OCI-LY3 (cell line): Measurements from ENCODE around the gene TLE5.
"Not testable (repeated sequence)": the region's sequence is repeated elsewhere in the genome, so short reads cannot be mapped to it uniquely, and the experiment has no call there.

Experiments
- H2AFZ ChIP-seq: fragments of 200-600, 300-600 bp; shearing (Covaris generic); 2 replicates; pipeline ENCODE4 v1.6.0; 2014; ENCODE audit warnings: antibody characterized with exemption, low read depth, low read length
- H3K27ac ChIP-seq: fragments of 200-600, 300-600 bp; sonication (generic); 2 replicates; pipeline ENCODE4 v1.5.1; 2014; ENCODE audit warnings: mild to moderate bottlenecking, low read length, moderate library complexity, mixed read lengths
- H3K27me3 ChIP-seq: fragments of 200-600, 300-600 bp; sonication (generic); 2 replicates; pipeline ENCODE4 v1.6.1; 2014; ENCODE audit warnings: low read depth, low read length, mixed read lengths
- H3K36me3 ChIP-seq: fragments of 200-600, 300-600 bp; sonication (generic); replicated peaks from 2 replicates; pipeline ENCODE3; 2014; ENCODE audit warnings: low read depth, low read length, mixed read lengths
- H3K4me1 ChIP-seq: fragments of 300-600, 200-600 bp; sonication (generic); 2 replicates; pipeline ENCODE4 v1.6.1; 2014; ENCODE audit warnings: low read length, mixed read lengths
- H3K4me2 ChIP-seq: fragments of 200-600, 300-600 bp; sonication (generic); 2 replicates; pipeline ENCODE4 v1.6.1; 2014; ENCODE audit warnings: low read length, mixed read lengths
- H3K4me3 ChIP-seq: fragments of 300-600, 200-600 bp; sonication (generic); 2 replicates; pipeline ENCODE4 v1.5.1; 2014; ENCODE audit warnings: antibody characterized with exemption, mild to moderate bottlenecking, low read length, moderate library complexity
- H3K79me2 ChIP-seq: fragments of 300-600, 200-600 bp; shearing (Covaris generic); 2 replicates; pipeline ENCODE4 v1.6.1; 2014; ENCODE audit warnings: mild to moderate bottlenecking, low read length, mixed read lengths
- H3K9ac ChIP-seq: fragments of 300-600, 200-600 bp; shearing (Covaris generic); 2 replicates; pipeline ENCODE4 v1.6.0; 2014; ENCODE audit warnings: mild to moderate bottlenecking, low read length, moderate library complexity
- H3K9me3 ChIP-seq: fragments of 200-600, 300-600 bp; shearing (Covaris generic); 2 replicates; pipeline ENCODE4 v1.6.1; 2014; ENCODE audit warnings: low read length, mixed read lengths; ENCODE audit not compliant: insufficient read depth
- H4K20me1 ChIP-seq: fragments of 200-600, 300-600 bp; sonication (generic); 2 replicates; pipeline ENCODE4 v1.6.1; 2016; ENCODE audit warnings: low read length, mixed read lengths; ENCODE audit not compliant: insufficient read depth
- EZH2phosphoT487 ChIP-seq: fragments of 200-600 bp; shearing (Covaris generic); IDR thresholded peaks from 2 replicates; pipeline ENCODE4 v1.6.1; 2018; ENCODE audit warnings: antibody characterized with exemption, mixed run types, low read depth
- TF ChIP-seq, protein P1 (sequence below): fragments of 200-600, 300-600 bp; sonication (generic); IDR thresholded peaks from 2 replicates; pipeline ENCODE4 v1.5.1; 2014; ENCODE audit warnings: antibody characterized with exemption, low read length, low read depth

TLE5 gene

DNA sequence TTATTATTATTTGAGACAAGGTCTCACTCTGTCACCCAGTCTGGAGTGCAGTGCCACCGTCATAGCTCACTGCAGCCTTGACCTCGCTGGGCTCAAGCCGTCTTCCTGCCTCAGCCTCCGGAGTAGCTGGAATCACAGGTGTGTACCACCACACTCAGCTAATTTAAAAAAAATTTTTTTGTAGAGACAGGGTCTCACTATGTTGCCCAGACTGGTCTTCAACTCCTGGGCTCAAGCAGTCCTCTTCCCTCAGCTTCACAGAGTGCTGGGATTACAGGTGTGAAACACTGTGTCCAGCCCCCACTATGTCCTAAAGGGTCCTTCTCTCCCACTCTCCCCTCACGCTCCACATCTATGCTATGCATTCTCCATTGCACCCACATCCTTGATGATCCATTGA, 24.1 kb downstream of the TLE5 start:
- H3K27me3 ChIP-seq = no peaks in the 10 kb centered on the region
- no peaks in the 10 kb centered on the region for H3K9me3 ChIP-seq
- no peak overlapping the region for H2AFZ ChIP-seq
- H3K4me2 ChIP-seq = no peak overlapping the region
- peaks cover 10% of the 10 kb centered on the region; the same call in 1 of the 2 replicates for H3K4me1 ChIP-seq
- H4K20me1 ChIP-seq = no peaks in the 10 kb centered on the region
- H3K27ac ChIP-seq = no peak overlapping the region
- H3K4me3 ChIP-seq = no peak overlapping the region
- H3K9ac ChIP-seq = no peak overlapping the region
- TF ChIP-seq, protein P1, sequence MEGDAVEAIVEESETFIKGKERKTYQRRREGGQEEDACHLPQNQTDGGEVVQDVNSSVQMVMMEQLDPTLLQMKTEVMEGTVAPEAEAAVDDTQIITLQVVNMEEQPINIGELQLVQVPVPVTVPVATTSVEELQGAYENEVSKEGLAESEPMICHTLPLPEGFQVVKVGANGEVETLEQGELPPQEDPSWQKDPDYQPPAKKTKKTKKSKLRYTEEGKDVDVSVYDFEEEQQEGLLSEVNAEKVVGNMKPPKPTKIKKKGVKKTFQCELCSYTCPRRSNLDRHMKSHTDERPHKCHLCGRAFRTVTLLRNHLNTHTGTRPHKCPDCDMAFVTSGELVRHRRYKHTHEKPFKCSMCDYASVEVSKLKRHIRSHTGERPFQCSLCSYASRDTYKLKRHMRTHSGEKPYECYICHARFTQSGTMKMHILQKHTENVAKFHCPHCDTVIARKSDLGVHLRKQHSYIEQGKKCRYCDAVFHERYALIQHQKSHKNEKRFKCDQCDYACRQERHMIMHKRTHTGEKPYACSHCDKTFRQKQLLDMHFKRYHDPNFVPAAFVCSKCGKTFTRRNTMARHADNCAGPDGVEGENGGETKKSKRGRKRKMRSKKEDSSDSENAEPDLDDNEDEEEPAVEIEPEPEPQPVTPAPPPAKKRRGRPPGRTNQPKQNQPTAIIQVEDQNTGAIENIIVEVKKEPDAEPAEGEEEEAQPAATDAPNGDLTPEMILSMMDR = no peak
- TF ChIP-seq EZH2phosphoT487 = no peak
- H3K36me3 ChIP-seq = no peaks in the 10 kb centered on the region
- no peaks in the 10 kb centered on the region for H3K79me2 ChIP-seq

DNA sequence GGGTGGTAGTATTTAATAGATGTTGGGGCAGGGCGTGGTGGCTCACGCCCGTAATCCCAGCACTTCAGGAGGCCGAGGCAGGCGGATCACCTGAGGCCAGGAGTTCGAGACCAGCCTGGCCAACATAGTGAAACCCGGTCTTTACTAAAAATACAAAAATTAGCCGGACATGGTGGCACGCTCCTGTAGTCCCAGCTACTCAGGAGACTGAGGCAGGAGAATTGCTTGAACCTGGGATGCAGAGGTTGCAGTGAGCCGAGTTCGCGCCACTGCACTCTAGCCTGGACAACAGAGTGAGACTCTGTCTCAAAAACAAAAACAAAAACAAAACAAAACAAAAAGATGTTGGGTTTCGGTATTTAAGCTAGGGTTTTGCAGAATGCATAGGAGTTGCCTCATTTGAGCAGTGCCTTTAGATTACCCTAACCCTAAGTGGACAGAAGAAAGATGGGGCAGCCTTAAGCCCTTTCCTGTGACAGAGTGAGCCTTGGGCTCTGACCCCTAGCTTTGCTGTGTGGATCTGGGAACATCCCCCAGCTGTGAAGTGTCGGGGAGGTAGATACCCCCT, 25.2 kb downstream of the TLE5 start:
- not testable (repeated sequence) for H3K9me3 ChIP-seq, H2AFZ ChIP-seq, H3K79me2 ChIP-seq, H3K36me3 ChIP-seq, H4K20me1 ChIP-seq, H3K27ac ChIP-seq, H3K4me1 ChIP-seq, H3K27me3 ChIP-seq
- H3K9ac ChIP-seq = peak overlapping the region; percentile 80; the same call in 1 of the 2 replicates
- peak overlapping the region; percentile 89 for H3K4me2 ChIP-seq
- peak overlapping the region; percentile 86 for H3K4me3 ChIP-seq

DNA sequence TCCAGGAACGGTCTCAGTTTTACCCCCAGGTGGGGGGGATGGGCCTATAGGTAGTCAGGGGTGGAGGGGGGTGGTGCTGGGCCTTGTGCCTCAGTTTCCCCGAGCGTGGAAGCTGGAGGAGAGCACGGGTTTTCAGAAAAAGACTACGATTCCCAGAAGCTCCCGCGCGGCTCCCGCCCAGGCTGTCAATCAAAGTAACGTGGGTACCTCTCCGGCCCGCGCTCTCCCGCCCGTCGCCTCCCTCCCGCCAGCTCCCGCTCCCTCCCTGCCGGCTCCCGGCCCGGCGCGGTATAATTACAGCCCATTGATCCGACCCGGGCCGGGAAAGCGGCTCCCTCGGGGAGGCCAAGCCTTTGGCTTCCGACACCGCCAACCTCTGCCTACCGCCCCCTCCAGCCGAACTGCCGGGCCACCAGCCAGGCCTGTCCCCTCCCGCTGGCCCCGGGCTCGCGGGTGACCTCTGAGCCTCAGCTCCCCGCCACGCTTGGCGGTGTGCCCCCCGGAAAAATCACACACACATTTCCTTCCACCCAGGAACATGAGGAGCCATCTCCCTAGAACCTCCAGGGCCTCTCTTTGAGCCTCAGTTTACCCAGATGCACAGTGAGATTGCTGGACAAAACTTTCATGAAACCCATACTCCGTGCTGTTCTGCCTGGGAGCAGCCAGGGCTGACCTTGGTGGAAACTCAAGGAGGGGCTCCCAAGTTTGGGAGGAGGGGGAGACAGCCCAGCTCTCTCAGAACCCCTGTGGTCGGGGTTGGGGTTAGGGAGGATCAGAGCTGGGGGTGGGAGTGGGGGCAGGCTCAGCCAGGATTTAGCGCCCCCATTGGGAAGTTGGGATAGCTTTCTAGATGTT, 25.9 kb downstream of the TLE5 start:
- peaks cover 10% of the 10 kb centered on the region; the same call in 1 of the 2 replicates for H3K4me1 ChIP-seq
- H3K27me3 ChIP-seq = no peaks in the 10 kb centered on the region; the same call in 1 of the 2 replicates
- peak overlapping the region; percentile 86 for H3K4me3 ChIP-seq
- no peaks in the 10 kb centered on the region for H3K36me3 ChIP-seq
- TF ChIP-seq, protein P1 = peak; percentile 25; the same call in 1 of the 2 replicates
- no peak for TF ChIP-seq EZH2phosphoT487
- no peaks in the 10 kb centered on the region for H4K20me1 ChIP-seq
- H2AFZ ChIP-seq = peak overlapping the region; percentile 89
- H3K9ac ChIP-seq = peak overlapping the region; percentile 80
- H3K27ac ChIP-seq = peak overlapping the region; percentile 68
- H3K9me3 ChIP-seq = no peaks in the 10 kb centered on the region
- no peaks in the 10 kb centered on the region for H3K79me2 ChIP-seq
- peak overlapping the region; percentile 89 for H3K4me2 ChIP-seq

DNA sequence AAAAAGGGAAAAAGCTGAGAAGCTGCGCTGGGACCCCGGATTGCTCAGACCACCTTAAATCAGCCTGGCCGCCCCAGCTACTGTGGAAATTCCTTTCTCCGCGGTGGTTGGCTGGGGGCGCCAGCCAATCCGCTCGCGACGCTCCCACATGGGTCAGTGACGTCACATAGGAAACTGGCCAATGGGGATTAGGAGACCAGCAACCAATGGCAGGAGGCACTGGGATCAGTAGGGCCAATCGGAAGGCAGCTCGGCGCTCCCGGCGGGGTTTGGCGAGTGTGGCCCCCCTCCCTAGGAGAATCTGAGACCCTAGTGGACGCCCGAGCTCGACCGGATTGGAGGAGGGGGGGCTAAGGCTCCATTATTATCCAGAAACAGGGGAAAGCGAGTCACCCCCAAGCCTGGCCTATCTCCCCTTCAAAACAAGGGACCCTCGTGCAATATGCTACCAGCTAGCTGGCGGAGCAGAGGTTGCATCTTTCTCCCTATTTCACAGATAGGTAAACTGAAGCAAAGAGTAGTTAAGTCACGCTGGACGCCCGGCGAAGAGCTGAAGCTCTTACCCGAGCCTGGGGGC, 26.7 kb downstream of the TLE5 start:
- TF ChIP-seq, protein P1 = no peak
- no peak for TF ChIP-seq EZH2phosphoT487
- Histone ChIP-seq H3K27ac (peak overlapping the region; percentile 68), H3K36me3 (no peaks in the 10 kb centered on the region), H3K4me3 (peak overlapping the region; percentile 86), H3K4me1 (peaks cover 10% of the 10 kb centered on the region; the same call in 1 of the 2 replicates), H3K9ac (peak overlapping the region; percentile 85), H3K27me3 (peaks cover 5% of the 10 kb centered on the region), H3K4me2 (peak overlapping the region; percentile 89), H3K9me3 (no peaks in the 10 kb centered on the region), H4K20me1 (no peaks in the 10 kb centered on the region), H2AFZ (peak overlapping the region; percentile 89), H3K79me2 (no peaks in the 10 kb centered on the region)
